GM12874 (cell line): ENCODE results near the gene PITRM1.

ENCODE experiments used
- CTCF ChIP-seq: IDR thresholded peaks from 2 replicates; pipeline ENCODE4 v1.5.1; 2011; ENCODE audit warnings: low read depth, mild to moderate bottlenecking, control low read depth, low read length, moderate library complexity; ENCODE audit not compliant: insufficient read depth

The PITRM1 gene

GRCh38 chr10:3213208-3213607 is 40.6 kb upstream of the PITRM1 start:
- no peak for TF ChIP-seq CTCF

- no peak for TF ChIP-seq CTCF
Measured at GRCh38 chr10:3210251-3210877, 37.8 kb upstream of the PITRM1 start.

GRCh38 chr10:3208481-3209406 is 36.2 kb upstream of the PITRM1 start:
- no peak for TF ChIP-seq CTCF

- no peak for TF ChIP-seq CTCF
Measured at GRCh38 chr10:3207351-3207750, 34.8 kb upstream of the PITRM1 start.

- TF ChIP-seq CTCF: no peak
Measured at GRCh38 chr10:3206511-3207157, 34.1 kb upstream of the PITRM1 start.

- no peak for TF ChIP-seq CTCF
Measured at GRCh38 chr10:3203972-3204371, 31.4 kb upstream of the PITRM1 start.

- no peak for TF ChIP-seq CTCF
Measured at GRCh38 chr10:3203016-3203811, 30.6 kb upstream of the PITRM1 start.
